HCT116 (cell line): ENCODE measurements around the gene XRCC3.

ENCODE experiments used
- CTCF ChIP-seq, 3 experiments: fragments of 200-600 bp in 1 of 3; sonication (generic) in 1 of 3; IDR thresholded peaks in 2 of 3; conservative IDR thresholded peaks in 1 of 3; 2 replicates each; pipeline ENCODE4 v1.5.1; 2012 to 2017; ENCODE audit warnings: low read depth in 2 of 3, low read length in 2 of 3, antibody characterized with exemption in 1 of 3, borderline replicate concordance in 1 of 3, control low read depth in 1 of 3, mild to moderate bottlenecking in 1 of 3, mixed read lengths in 1 of 3, mixed run types in 1 of 3, moderate library complexity in 1 of 3; ENCODE audit not compliant: insufficient read depth in 1 of 3
- EGR1 ChIP-seq: IDR thresholded peaks from 2 replicates; pipeline ENCODE4 v1.6.1; 2012; ENCODE audit warnings: low read depth

DNA sequence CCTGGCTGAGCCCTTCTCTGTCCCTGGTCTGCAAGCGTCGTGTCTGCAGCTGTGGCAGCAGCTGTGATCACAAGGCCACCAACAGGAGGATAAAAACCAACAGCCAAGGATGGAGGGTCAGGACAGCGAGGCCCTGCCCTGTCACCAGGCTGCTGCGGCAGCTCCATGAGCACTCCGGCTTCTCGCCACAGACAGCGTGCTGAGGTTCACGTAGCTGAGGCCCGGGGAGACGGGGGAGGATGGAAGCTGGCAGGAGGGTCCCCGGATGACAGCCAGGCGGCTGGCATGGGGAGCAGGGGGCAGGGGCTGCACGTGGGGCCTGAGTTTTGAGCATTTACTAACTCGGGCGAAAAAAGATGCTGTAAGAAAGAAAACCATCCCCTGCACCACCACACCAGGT lies 5.4 kb downstream of the XRCC3 start:
- TF ChIP-seq EGR1 (no peak), CTCF (IDR thresholded peaks at IDR 0.05 in 2 of 3, conservative IDR thresholded peaks at IDR 0.05 in 1 of 3; ENCODE audit: borderline replicate concordance in 1 of 3, insufficient read depth in 1 of 3, low read depth in 2 of 3, low read length in 2 of 3) (no peak)
